Glutamatergic neuron (in vitro differentiated cells): Measurements from ENCODE around the gene LRRC10B. TPM values are rescaled to one million over a fixed set of nuclear protein-coding genes. Genes with fewer than 3 reads are reported as not detected.

Experiments
- DNase-seq: peaks from one replicate; pipeline ENCODE4 v3.0.0; 2022
- H3K27ac Mint-ChIP-seq: one replicate; pipeline ENCODE4 v1.8.0; 2020; ENCODE audit warnings: mild to moderate bottlenecking, mixed read lengths, inconsistent platforms; ENCODE audit not compliant: unreplicated experiment
- H3K27me3 Mint-ChIP-seq: one replicate; pipeline ENCODE4 v1.8.0; 2020; ENCODE audit warnings: mild to moderate bottlenecking, moderate library complexity, mixed read lengths, inconsistent platforms; ENCODE audit not compliant: unreplicated experiment
- H3K36me3 Mint-ChIP-seq: one replicate; pipeline ENCODE4 v1.8.0; 2020; ENCODE audit warnings: mild to moderate bottlenecking, mixed read lengths, inconsistent platforms; ENCODE audit not compliant: unreplicated experiment
- H3K4me1 Mint-ChIP-seq: one replicate; pipeline ENCODE4 v1.8.0; 2020; ENCODE audit warnings: mild to moderate bottlenecking, low read depth, mixed read lengths, inconsistent platforms; ENCODE audit not compliant: unreplicated experiment
- H3K4me3 Mint-ChIP-seq: one replicate; pipeline ENCODE4 v1.8.0; 2020; ENCODE audit warnings: mild to moderate bottlenecking, mixed read lengths, inconsistent platforms; ENCODE audit not compliant: unreplicated experiment
- H3K9me3 Mint-ChIP-seq: one replicate; pipeline ENCODE4 v1.8.0; 2020; ENCODE audit warnings: mild to moderate bottlenecking, moderate library complexity, mixed read lengths, inconsistent platforms; ENCODE audit not compliant: unreplicated experiment
- CTCF ChIP-seq: fragments of 200-600 bp; sonication (generic); IDR thresholded peaks from one replicate; pipeline ENCODE4 v1.5.0; 2021; ENCODE audit not compliant: partially characterized antibody, unreplicated experiment
- total RNA-seq: library from RNA; stranded (reverse); fragmentation: NEBNext Ultra II Directional; extraction: Animal tissue kit (Norgen Biotek cat#: 25700); gene quantifications from one replicate; pipeline ENCODE4 v1.2.1, GENCODE V29; 2021; ENCODE audit not compliant: unreplicated experiment

Gene LRRC10B
- total RNA-seq, 1 donor from 2014 or later: 8.2 TPM

GRCh38 chr11:61534025-61534932 is 25.7 kb downstream of the LRRC10B start:
- Mint-ChIP-seq H3K36me3 (no peaks in the 10 kb centered on the region), H3K4me3 (peak overlapping the region; percentile 63), H3K27me3 (peaks cover 22% of the 10 kb centered on the region), H3K4me1 (peaks cover 34% of the 10 kb centered on the region), H3K27ac (peak overlapping the region; percentile 60), H3K9me3 (peaks cover 20% of the 10 kb centered on the region)
- TF ChIP-seq CTCF: no peak
- DNase-seq: no peak

GRCh38 chr11:61534933-61535839 is 26.6 kb downstream of the LRRC10B start:
- Mint-ChIP-seq H3K36me3 (no peaks in the 10 kb centered on the region), H3K27me3 (peaks cover 19% of the 10 kb centered on the region), H3K27ac (peak overlapping the region; percentile 60), H3K9me3 (peaks cover 17% of the 10 kb centered on the region), H3K4me3 (peak overlapping the region; percentile 63), H3K4me1 (peaks cover 37% of the 10 kb centered on the region)
- TF ChIP-seq CTCF: no peak
- peak; percentile 52 for DNase-seq

GRCh38 chr11:61535998-61536675 is 27.6 kb downstream of the LRRC10B start:
- Mint-ChIP-seq H3K27me3 (peaks cover 19% of the 10 kb centered on the region), H3K36me3 (no peaks in the 10 kb centered on the region), H3K27ac (no peak overlapping the region), H3K4me3 (no peak overlapping the region), H3K9me3 (peaks cover 14% of the 10 kb centered on the region), H3K4me1 (peaks cover 37% of the 10 kb centered on the region)
- DNase-seq: no peak
- no peak for TF ChIP-seq CTCF

DNA sequence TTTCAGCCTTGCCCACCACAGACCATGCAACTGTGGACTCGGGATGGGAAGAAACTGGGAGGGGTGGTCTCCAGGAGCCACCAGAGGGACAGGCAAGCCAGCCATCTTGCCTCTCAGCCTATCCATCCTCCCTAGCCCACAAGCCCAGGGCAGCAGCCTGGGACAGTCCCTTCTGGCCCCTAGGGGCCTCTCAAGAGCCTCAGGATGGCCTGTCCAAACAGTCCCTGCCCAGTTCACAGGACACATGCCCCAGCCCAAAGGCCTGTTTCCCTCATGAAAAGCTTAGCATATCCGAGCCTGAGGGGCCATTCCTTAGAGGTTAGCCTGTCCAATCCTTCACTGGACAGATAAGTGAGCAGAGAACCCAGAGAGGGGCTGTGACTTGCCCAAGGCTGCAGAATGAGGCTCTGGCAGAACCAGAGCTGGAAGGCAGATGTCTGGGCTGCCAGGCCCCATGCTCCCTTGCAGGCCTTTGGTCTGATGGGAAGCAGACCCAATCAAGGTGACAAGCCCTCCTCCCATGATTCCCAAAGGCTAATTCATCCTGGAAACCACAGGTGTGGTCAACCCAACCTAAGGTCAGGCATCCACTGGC is 28.2 kb downstream of the LRRC10B start:
- Mint-ChIP-seq H3K4me1 (peaks cover 43% of the 10 kb centered on the region), H3K27ac (no peak overlapping the region), H3K9me3 (peaks cover 16% of the 10 kb centered on the region), H3K36me3 (no peaks in the 10 kb centered on the region), H3K27me3 (peaks cover 19% of the 10 kb centered on the region), H3K4me3 (no peak overlapping the region)
- no peak for DNase-seq
- no peak for TF ChIP-seq CTCF
